HepG2 (cell line): Measurements from ENCODE around the gene OGFOD3. TPM values are rescaled to one million over a fixed set of nuclear protein-coding genes. Genes with fewer than 3 reads are reported as not detected.

Source experiments
- ARID2 ChIP-seq: sonication (generic); formaldehyde crosslinking; IDR thresholded peaks from 2 replicates; pipeline ENCODE4 v1.8.1; 2022; ENCODE audit warnings: mild to moderate bottlenecking, missing genetic modification reagents, borderline replicate concordance
- CC2D1A ChIP-seq: sonication (generic); formaldehyde crosslinking; IDR thresholded peaks from 2 replicates; pipeline ENCODE4 v1.8.1; 2023; ENCODE audit warnings: mild to moderate bottlenecking, missing genetic modification reagents
- EHMT2 ChIP-seq: fragments of 200-600 bp; sonication (generic); IDR thresholded peaks from 2 replicates; pipeline ENCODE4 v1.7.0; 2017; ENCODE audit warnings: antibody characterized with exemption, low read depth, low read length, borderline replicate concordance
- ELF1 ChIP-seq: sonication (generic); formaldehyde crosslinking; IDR thresholded peaks from 2 replicates; pipeline ENCODE4 v1.4.0; 2020; ENCODE audit warnings: missing genetic modification reagents
- ELF3 ChIP-seq: IDR thresholded peaks from 2 replicates; pipeline ENCODE4 v1.6.1; 2016; ENCODE audit warnings: missing genetic modification reagents, missing compliant biosample characterization
- HMGA1 ChIP-seq: sonication (generic); formaldehyde crosslinking; conservative IDR thresholded peaks from 2 replicates; pipeline ENCODE4 v1.4.0; 2020; ENCODE audit warnings: missing genetic modification reagents
- JUNB ChIP-seq: sonication (generic); formaldehyde crosslinking; IDR thresholded peaks from 2 replicates; pipeline ENCODE4 v1.8.0; 2022; ENCODE audit warnings: missing genetic modification reagents, mild to moderate bottlenecking, borderline replicate concordance
- MTF1 ChIP-seq: sonication (generic); formaldehyde crosslinking; IDR thresholded peaks from 2 replicates; pipeline ENCODE4 v1.5.0; 2020; ENCODE audit warnings: missing genetic modification reagents
- MXD1 ChIP-seq: sonication (generic); formaldehyde crosslinking; IDR thresholded peaks from 2 replicates; pipeline ENCODE4 v1.4.0; 2020; ENCODE audit warnings: mild to moderate bottlenecking, missing genetic modification reagents
- NCOA2 ChIP-seq: sonication (generic); formaldehyde crosslinking; IDR thresholded peaks from 2 replicates; pipeline ENCODE4 v1.8.0; 2022; ENCODE audit warnings: inconsistent platforms
- NCOR1 ChIP-seq: fragments of 200-600 bp; sonication (generic); IDR thresholded peaks from 2 replicates; pipeline ENCODE4 v1.7.0; 2017; ENCODE audit warnings: antibody characterized with exemption, low read length, borderline replicate concordance
- NFIB ChIP-seq: sonication (generic); formaldehyde crosslinking; IDR thresholded peaks from 2 replicates; pipeline ENCODE4 v1.9.0; 2021; ENCODE audit warnings: missing genetic modification reagents, mild to moderate bottlenecking, borderline replicate concordance
- NR3C1 ChIP-seq: sonication (generic); formaldehyde crosslinking; IDR thresholded peaks from 2 replicates; pipeline ENCODE4 v1.4.0; 2020; ENCODE audit warnings: missing genetic modification reagents
- RBM39 ChIP-seq: fragments of 200-400 bp; formaldehyde crosslinking; IDR thresholded peaks from one replicate; pipeline ENCODE4 v1.6.1; 2018; ENCODE audit warnings: antibody characterized with exemption, mild to moderate bottlenecking, low read depth, low read length; ENCODE audit not compliant: poor library complexity, severe bottlenecking
- RXRA ChIP-seq: sonication (generic); formaldehyde crosslinking; IDR thresholded peaks from 2 replicates; pipeline ENCODE4 v1.5.1; 2020; ENCODE audit warnings: missing genetic modification reagents
- TBP ChIP-seq: sonication (generic); formaldehyde crosslinking; IDR thresholded peaks from 2 replicates; pipeline ENCODE4 v1.5.0; 2020; ENCODE audit warnings: missing genetic modification reagents
- ZBTB21 ChIP-seq: sonication (generic); formaldehyde crosslinking; IDR thresholded peaks from 2 replicates; pipeline ENCODE4 v1.4.0; 2020; ENCODE audit warnings: missing genetic modification reagents
- ZIK1 ChIP-seq: sonication (generic); formaldehyde crosslinking; IDR thresholded peaks from 2 replicates; pipeline ENCODE4 v1.5.0; 2020; ENCODE audit warnings: mild to moderate bottlenecking, low read depth, missing genetic modification reagents, borderline replicate concordance
- ZMAT5 ChIP-seq: sonication (generic); formaldehyde crosslinking; IDR thresholded peaks from 2 replicates; pipeline ENCODE4 v1.5.0; 2020; ENCODE audit warnings: mild to moderate bottlenecking, low read depth, missing genetic modification reagents, borderline replicate concordance
- ZNF121 ChIP-seq: sonication (generic); formaldehyde crosslinking; IDR thresholded peaks from 2 replicates; pipeline ENCODE4 v1.5.0; 2020; ENCODE audit warnings: mild to moderate bottlenecking, missing genetic modification reagents
- ZNF251 ChIP-seq: sonication (generic); formaldehyde crosslinking; IDR thresholded peaks from 2 replicates; pipeline ENCODE4 v1.9.0; 2021; ENCODE audit warnings: mild to moderate bottlenecking, missing genetic modification reagents
- ZNF282 ChIP-seq: fragments of 450-650 bp; IDR thresholded peaks from 2 replicates; pipeline ENCODE4 v1.6.1; 2018; ENCODE audit not compliant: partially characterized antibody
- ZNF337 ChIP-seq: sonication (generic); formaldehyde crosslinking; IDR thresholded peaks from 2 replicates; pipeline ENCODE4 v1.5.1; 2020; ENCODE audit warnings: missing genetic modification reagents, low read depth, mild to moderate bottlenecking, borderline replicate concordance
- ZNF33A ChIP-seq: sonication (generic); formaldehyde crosslinking; IDR thresholded peaks from 2 replicates; pipeline ENCODE4 v1.5.1; 2020; ENCODE audit warnings: missing genetic modification reagents, mild to moderate bottlenecking, moderate library complexity, borderline replicate concordance
- ZNF382 ChIP-seq: sonication (generic); formaldehyde crosslinking; IDR thresholded peaks from 2 replicates; pipeline ENCODE4 v1.5.0; 2020; ENCODE audit warnings: missing genetic modification reagents, mild to moderate bottlenecking, borderline replicate concordance
- ZNF432 ChIP-seq: sonication (generic); formaldehyde crosslinking; IDR thresholded peaks from 2 replicates; pipeline ENCODE4 v1.5.0; 2020; ENCODE audit warnings: missing genetic modification reagents, mild to moderate bottlenecking, borderline replicate concordance
- ZNF563 ChIP-seq: sonication (generic); formaldehyde crosslinking; IDR thresholded peaks from 2 replicates; pipeline ENCODE4 v1.8.0; 2022; ENCODE audit warnings: mild to moderate bottlenecking, moderate library complexity, missing genetic modification reagents
- ZNF580 ChIP-seq: IDR thresholded peaks from 2 replicates; pipeline ENCODE4 v1.6.1; 2016; ENCODE audit warnings: low read depth, borderline replicate concordance
- ZNF607 ChIP-seq: sonication (generic); formaldehyde crosslinking; IDR thresholded peaks from 2 replicates; pipeline ENCODE4 v1.5.1; 2020; ENCODE audit warnings: missing genetic modification reagents, mild to moderate bottlenecking, borderline replicate concordance
- ZNF775 ChIP-seq: sonication (generic); formaldehyde crosslinking; IDR thresholded peaks from 2 replicates; pipeline ENCODE4 v1.4.0; 2020; ENCODE audit warnings: missing genetic modification reagents, mild to moderate bottlenecking, moderate library complexity, borderline replicate concordance
- ZSCAN21 ChIP-seq: sonication (generic); formaldehyde crosslinking; IDR thresholded peaks from 2 replicates; pipeline ENCODE4 v1.8.0; 2022; ENCODE audit warnings: mild to moderate bottlenecking, missing genetic modification reagents, moderate library complexity, borderline replicate concordance
- polyA plus RNA-seq, 8 experiments: library from polyadenylated mRNA; depleted of rRNA in 3 of 8; stranded (reverse) in 7 of 8; unstranded in 1 of 8; fragments of >200 nt; fragmentation: Illumina TruSeq in 4 of 8; extraction: Trizol in 4 of 8; gene quantifications; 2 replicates each; pipeline versions ENCODE4 v1.2.1 to v1.2.3, GENCODE V29; 2011 to 2016; ENCODE audit warnings: low read depth in 4 of 8, missing spikeins in 1 of 8, mixed read lengths in 1 of 8; ENCODE audit not compliant: insufficient read depth in 1 of 8
- total RNA-seq, 5 experiments: library from RNA; depleted of rRNA; stranded (reverse); fragments of >200 nt; fragmentation: Illumina TruSeq; extraction: Trizol; gene quantifications; 2 replicates each; pipeline ENCODE4 v1.2.3, GENCODE V29; 2016; ENCODE audit warnings: low read depth in 1 of 5

The OGFOD3 gene
- total and polyA plus RNA-seq, 2 of the 13 experiments (the other 11 are each of a cell fraction or from before 2014, with no cell fraction given), result 40.0 to 42.1 TPM

GRCh38 chr17:82461827-82462524, 43.6 kb upstream of the OGFOD3 start (continued):
- TF ChIP-seq ZNF282 (no peak), RXRA (peak; percentile 84), EHMT2 (no peak), MTF1 (CRISPR knock-in tag) (no peak), ZMAT5 (CRISPR knock-in tag) (no peak), HMGA1 (CRISPR knock-in tag) (no peak), ZNF251 (no peak), ZNF432 (CRISPR knock-in tag) (no peak), ZIK1 (CRISPR knock-in tag) (peak; percentile 62; the same call in 1 of the 2 replicates), ELF1 (CRISPR knock-in tag) (peak; percentile 39; the same call in 1 of the 2 replicates), JUNB (CRISPR knock-in tag) (0 out of 2 replicates have a peak, but pooled peaks have one; percentile 22), TBP (CRISPR knock-in tag) (no peak), ZSCAN21 (CRISPR knock-in tag) (no peak), MXD1 (no peak), ZNF382 (CRISPR knock-in tag) (no peak), NR3C1 (CRISPR knock-in tag) (no peak), ELF3 (0 out of 2 replicates have a peak, but pooled peaks have one; percentile 48), ZNF33A (CRISPR knock-in tag) (no peak), ZNF121 (CRISPR knock-in tag) (no peak), ZNF580 (peak; percentile 25; the same call in 1 of the 2 replicates), ZBTB21 (CRISPR knock-in tag) (no peak), RBM39 (no peak), ZNF563 (CRISPR knock-in tag) (0 out of 2 replicates have a peak, but pooled peaks have one; percentile 54), ZNF607 (CRISPR knock-in tag) (no peak), NCOR1 (no peak), CC2D1A (CRISPR knock-in tag) (no peak), ZNF337 (no peak), NCOA2 (0 out of 2 replicates have a peak, but pooled peaks have one; percentile 41), NFIB (no peak), ARID2 (CRISPR knock-in tag) (no peak), ZNF775 (no peak)
